GM21717 (cell line): ENCODE data around the gene GDF10.

Experiments
- ATAC-seq: cut with Tn5 transposase; IDR thresholded peaks from one replicate; pipeline ENCODE4 v1.9.1; 2021; ENCODE audit warnings: mild to moderate bottlenecking, moderate library complexity; ENCODE audit not compliant: unreplicated experiment

Gene GDF10

GRCh38 chr10:47349941-47350371 is 50.0 kb downstream of the GDF10 start:
- ATAC-seq: no peak

GRCh38 chr10:47350671-47351640 is 51.0 kb downstream of the GDF10 start:
- no peak for ATAC-seq

GRCh38 chr10:47351899-47352815 is 52.2 kb downstream of the GDF10 start:
- ATAC-seq: no peak

- ATAC-seq: no peak
Observed at GRCh38 chr10:47353351-47353750, 53.4 kb downstream of the GDF10 start.

- no peak for ATAC-seq
Observed at GRCh38 chr10:47354165-47354564, 54.2 kb downstream of the GDF10 start.

- ATAC-seq: no peak
Observed at GRCh38 chr10:47354900-47355299, 54.9 kb downstream of the GDF10 start.

- no peak for ATAC-seq
Observed at GRCh38 chr10:47356708-47357107, 56.7 kb downstream of the GDF10 start.

GRCh38 chr10:47357131-47357582 is 57.2 kb downstream of the GDF10 start:
- no peak for ATAC-seq

- no peak for ATAC-seq
Observed at GRCh38 chr10:47357911-47358310, 57.9 kb downstream of the GDF10 start.

- ATAC-seq: no peak
Observed at GRCh38 chr10:47358457-47358856, 58.5 kb downstream of the GDF10 start.

GRCh38 chr10:47359101-47359500 is 59.1 kb downstream of the GDF10 start:
- ATAC-seq: no peak

GRCh38 chr10:47359626-47360418 is 59.8 kb downstream of the GDF10 start:
- no peak for ATAC-seq

- ATAC-seq: no peak
Observed at GRCh38 chr10:47360419-47361040, 60.5 kb downstream of the GDF10 start.

- ATAC-seq: no peak
Observed at GRCh38 chr10:47361293-47361692, 61.3 kb downstream of the GDF10 start.

- ATAC-seq: no peak
Observed at GRCh38 chr10:47362199-47362598, 62.2 kb downstream of the GDF10 start.
